PC-9 (cell line): ENCODE measurements around the gene SLC44A3. TPM values are rescaled to one million over a fixed set of nuclear protein-coding genes. Genes with fewer than 3 reads are reported as not detected.
A peak's percentile ranks its signal among the peaks of the same experiment; 100 is the strongest.

ENCODE experiments used
- BruUV-seq: library from RNA; stranded (reverse); fragments of 400-500 nt; replicated peaks from 2 replicates; lab custom pipeline; 2021; lab: Mats Ljungman, UMichigan
- CTCF ChIA-PET: fragments of 300-600 bp; sonication (Branson Sonifier 250); formaldehyde crosslinking; loops from one replicate; lab custom pipeline; 2022; ENCODE audit warnings: antibody characterized with exemption; lab: Charles Lee
- POLR2A ChIA-PET: fragments of 300-600 bp; sonication (Branson Sonifier 250); formaldehyde crosslinking; loops from one replicate; lab custom pipeline; 2022; ENCODE audit warnings: antibody characterized with exemption; ENCODE audit not compliant: unreplicated experiment; lab: Charles Lee
- DNase-seq, 2 experiments: peaks; one replicate each; pipeline versions ENCODE4 v3.0.0 to v3.0.0-alpha.2; 2015 to 2022; ENCODE audit warnings: mixed read lengths in 1 of 2
- H2AFZ ChIP-seq: fragments of 200-600 bp; sonication (generic); 2 replicates; pipeline ENCODE4 v1.8.1; 2017; ENCODE audit warnings: antibody characterized with exemption
- H3F3A ChIP-seq: fragments of 200-600 bp; sonication (generic); 2 replicates; pipeline ENCODE4 v1.8.1; 2017; ENCODE audit warnings: antibody characterized with exemption, mild to moderate bottlenecking, low read depth; ENCODE audit not compliant: insufficient read depth
- H3K27ac ChIP-seq: fragments of 200-600 bp; sonication (generic); 2 replicates; pipeline ENCODE4 v1.6.1; 2016; ENCODE audit warnings: mixed run types
- H3K27me3 ChIP-seq: fragments of 200-600 bp; sonication (generic); 2 replicates; pipeline ENCODE4 v1.6.1; 2016; ENCODE audit warnings: low read depth, mixed run types; ENCODE audit not compliant: insufficient read depth
- H3K36me3 ChIP-seq: fragments of 200-600 bp; sonication (generic); 2 replicates; pipeline ENCODE4 v1.6.1; 2016; ENCODE audit warnings: low read depth, mixed run types
- H3K4me1 ChIP-seq: fragments of 200-600 bp; sonication (generic); replicated peaks from 2 replicates; pipeline ENCODE4 v1.6.1; 2016; ENCODE audit warnings: mixed run types; ENCODE audit not compliant: insufficient read depth
- H3K4me2 ChIP-seq: fragments of 200-600 bp; sonication (generic); 2 replicates; pipeline ENCODE4 v1.6.1; 2017; ENCODE audit warnings: mixed run types
- H3K4me3 ChIP-seq: fragments of 200-600 bp; sonication (generic); 2 replicates; pipeline ENCODE4 v1.6.1; 2016; ENCODE audit warnings: mixed run types
- H3K79me2 ChIP-seq: fragments of 200-600 bp; sonication (generic); 2 replicates; pipeline ENCODE4 v1.6.1; 2017; ENCODE audit warnings: low read depth, mixed run types
- H3K9me2 ChIP-seq: fragments of 200-600 bp; sonication (generic); 2 replicates; pipeline ENCODE4 v1.8.1; 2017; ENCODE audit warnings: mild to moderate bottlenecking; ENCODE audit not compliant: insufficient read depth
- H3K9me3 ChIP-seq: fragments of 200-600 bp; sonication (generic); 2 replicates; pipeline ENCODE4 v1.8.1; 2016; ENCODE audit warnings: low read depth; ENCODE audit not compliant: insufficient read depth
- H4K20me1 ChIP-seq: fragments of 200-600 bp; sonication (generic); 2 replicates; pipeline ENCODE4 v1.8.1; 2017; ENCODE audit not compliant: insufficient read depth
- EZH2 ChIP-seq: fragments of 200-600 bp; sonication (generic); IDR thresholded peaks from 2 replicates; pipeline ENCODE4 v1.8.0; 2017; ENCODE audit warnings: antibody characterized with exemption, low read depth
- intact Hi-C: fragments of 100-400 bp; cut with micrococcal nuclease; formaldehyde crosslinking; loops from one replicate; pipeline ENCODE4 v1.10.0; 2022; ENCODE audit not compliant: unreplicated experiment
- total RNA-seq: library from RNA; stranded (reverse); gene quantifications from 2 replicates; pipeline ENCODE4 v1.2.3, GENCODE V29; 2021
- TF ChIP-seq, protein P1 (sequence below): fragments of 200-600 bp; sonication (generic); conservative IDR thresholded peaks from 2 replicates; pipeline ENCODE4 v1.6.1; 2017; ENCODE audit warnings: mixed run types, antibody characterized with exemption, mild to moderate bottlenecking, moderate library complexity

Gene SLC44A3
- total RNA-seq, 1 experiment from 2014 or later = 17.5 TPM

DNA sequence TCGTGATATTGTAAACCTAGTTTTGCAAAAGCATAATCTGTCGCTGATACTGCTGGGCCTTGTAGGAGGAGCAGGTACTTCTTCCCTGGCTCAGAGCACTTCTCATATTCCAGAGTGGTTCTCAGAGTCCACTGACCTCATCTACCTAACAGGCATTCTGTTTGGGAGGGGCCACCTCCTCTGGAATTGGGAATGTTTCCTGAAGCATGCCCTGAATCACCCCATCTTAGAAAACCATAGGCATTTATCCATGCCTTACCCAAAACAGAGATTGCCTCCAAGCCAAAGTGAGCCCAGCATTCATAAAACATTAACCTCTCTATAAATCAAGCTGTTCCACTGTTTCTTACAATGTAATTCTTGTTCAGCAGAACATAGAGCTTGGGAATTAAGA is 35.1 kb downstream of the SLC44A3 start:
- intact Hi-C loops = loop anchor here (2.0 kb wide), 2 partner anchors 47 to 379 kb away; partner anchors contain the start of gene RWDD3
- Histone ChIP-seq H3K27me3 (no peaks in the 10 kb centered on the region), H3K9me2 (0 out of 2 replicates have a peak, but pooled peaks cover 4% of the 10 kb centered on the region), H2AFZ (no peak overlapping the region), H3F3A (peaks cover 43% of the 10 kb centered on the region), H3K9me3 (no peaks in the 10 kb centered on the region), H3K4me2 (peak overlapping the region; percentile 79), H3K4me3 (peak overlapping the region; percentile 38; the same call in 1 of the 2 replicates), H3K36me3 (peaks cover 18% of the 10 kb centered on the region; the same call in 1 of the 2 replicates), H3K27ac (peak overlapping the region; percentile 83), H3K79me2 (0 out of 2 replicates have a peak, but pooled peaks cover 4% of the 10 kb centered on the region), H3K4me1 (peaks cover 65% of the 10 kb centered on the region), H4K20me1 (no peaks in the 10 kb centered on the region)
- no TSS peak for BruUV-seq
- no peak for DNase-seq
- CTCF ChIA-PET = interaction anchor here (1.0 to 2.6 kb wide), 3 partner anchors 35 to 379 kb away, joined by 3 to 51 read pairs (median 3); partner anchors contain the start of gene RWDD3
- TF ChIP-seq EZH2 = no peak
- TF ChIP-seq, protein P1, sequence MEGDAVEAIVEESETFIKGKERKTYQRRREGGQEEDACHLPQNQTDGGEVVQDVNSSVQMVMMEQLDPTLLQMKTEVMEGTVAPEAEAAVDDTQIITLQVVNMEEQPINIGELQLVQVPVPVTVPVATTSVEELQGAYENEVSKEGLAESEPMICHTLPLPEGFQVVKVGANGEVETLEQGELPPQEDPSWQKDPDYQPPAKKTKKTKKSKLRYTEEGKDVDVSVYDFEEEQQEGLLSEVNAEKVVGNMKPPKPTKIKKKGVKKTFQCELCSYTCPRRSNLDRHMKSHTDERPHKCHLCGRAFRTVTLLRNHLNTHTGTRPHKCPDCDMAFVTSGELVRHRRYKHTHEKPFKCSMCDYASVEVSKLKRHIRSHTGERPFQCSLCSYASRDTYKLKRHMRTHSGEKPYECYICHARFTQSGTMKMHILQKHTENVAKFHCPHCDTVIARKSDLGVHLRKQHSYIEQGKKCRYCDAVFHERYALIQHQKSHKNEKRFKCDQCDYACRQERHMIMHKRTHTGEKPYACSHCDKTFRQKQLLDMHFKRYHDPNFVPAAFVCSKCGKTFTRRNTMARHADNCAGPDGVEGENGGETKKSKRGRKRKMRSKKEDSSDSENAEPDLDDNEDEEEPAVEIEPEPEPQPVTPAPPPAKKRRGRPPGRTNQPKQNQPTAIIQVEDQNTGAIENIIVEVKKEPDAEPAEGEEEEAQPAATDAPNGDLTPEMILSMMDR = no peak
- POLR2A ChIA-PET = interaction anchor here (0.6 to 1.0 kb wide), 3 partner anchors 8 to 63 kb away, joined by 3 to 6 read pairs (median 5); no protein-coding TSS in a partner anchor

DNA sequence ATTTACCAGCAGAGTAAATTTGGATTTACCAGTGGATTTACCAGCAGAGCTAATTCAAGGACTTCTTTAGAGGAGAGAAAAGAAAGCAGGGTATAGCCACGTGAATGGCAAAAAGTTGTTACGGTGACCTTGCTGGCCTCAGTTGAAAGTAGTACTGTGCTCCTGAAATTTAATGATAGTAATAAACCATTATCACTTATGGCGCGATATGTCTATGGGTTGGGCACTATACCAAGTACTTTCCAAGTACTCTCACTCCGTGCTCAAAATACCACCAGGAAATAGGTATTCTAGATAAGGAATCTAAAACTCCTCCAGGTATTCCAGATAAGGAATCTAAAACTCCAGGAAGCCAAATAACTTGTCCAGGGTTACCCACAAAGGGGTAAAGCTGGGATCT is 35.8 kb downstream of the SLC44A3 start:
- ChIA-PET POLR2A (interaction anchor here (1.0 kb wide), 1 partner anchor 8 kb away, joined by 5 read pairs; no protein-coding TSS in a partner anchor), CTCF (interaction anchor here (1.0 kb wide), 2 partner anchors 34 to 378 kb away, joined by 3 read pairs; partner anchors contain the start of gene RWDD3)
- Histone ChIP-seq H3F3A (peaks cover 43% of the 10 kb centered on the region), H3K79me2 (0 out of 2 replicates have a peak, but pooled peaks cover 4% of the 10 kb centered on the region), H4K20me1 (no peaks in the 10 kb centered on the region), H2AFZ (no peak overlapping the region), H3K4me3 (no peak overlapping the region), H3K4me1 (peaks cover 66% of the 10 kb centered on the region), H3K27me3 (no peaks in the 10 kb centered on the region), H3K9me2 (0 out of 2 replicates have a peak, but pooled peaks cover 4% of the 10 kb centered on the region), H3K27ac (peak overlapping the region; percentile 83), H3K9me3 (no peaks in the 10 kb centered on the region), H3K4me2 (peak overlapping the region; percentile 79), H3K36me3 (peaks cover 17% of the 10 kb centered on the region; the same call in 1 of the 2 replicates)
- intact Hi-C loops = no loop called here
- peak in 1 of 2 experiments; percentile 34 for DNase-seq
- no peak for TF ChIP-seq EZH2
- TF ChIP-seq, protein P1 = no peak
- BruUV-seq = no TSS peak

DNA sequence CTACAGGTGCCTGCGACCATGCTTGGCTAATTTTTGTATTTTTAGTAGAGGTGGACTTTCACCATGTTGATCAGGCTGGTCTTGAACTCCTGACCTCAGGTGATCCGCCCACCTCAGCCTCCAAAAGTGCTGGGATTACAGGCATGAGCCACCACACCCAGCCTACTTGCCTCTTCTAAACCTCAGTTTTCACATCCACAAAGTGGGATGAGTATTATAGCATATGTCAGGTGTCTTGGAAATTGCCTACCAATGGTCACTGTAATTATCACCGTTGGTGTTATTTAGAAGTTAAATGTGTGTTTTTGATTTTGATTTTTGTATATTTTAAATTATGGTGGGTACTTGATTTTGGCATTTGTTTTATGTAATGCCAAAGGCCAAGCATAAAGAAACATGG is 36.7 kb downstream of the SLC44A3 start:
- peaks cover 11% of the 10 kb centered on the region; the same call in 1 of the 2 replicates for H3K36me3 ChIP-seq
- no peak for DNase-seq
- intact Hi-C loops = no loop called here
- H3F3A ChIP-seq = peaks cover 47% of the 10 kb centered on the region
- H3K4me2 ChIP-seq = 0 out of 2 replicates have a peak overlapping the region, but pooled peaks have one; percentile 1
- TF ChIP-seq EZH2 = no peak
- TF ChIP-seq, protein P1 = no peak
- H3K4me1 ChIP-seq = peaks cover 73% of the 10 kb centered on the region
- BruUV-seq = no TSS peak
- no peaks in the 10 kb centered on the region for H4K20me1 ChIP-seq
- H2AFZ ChIP-seq = no peak overlapping the region
- no peaks in the 10 kb centered on the region for H3K27me3 ChIP-seq
- H3K9me3 ChIP-seq = no peaks in the 10 kb centered on the region
- H3K79me2 ChIP-seq = 0 out of 2 replicates have a peak, but pooled peaks cover 4% of the 10 kb centered on the region
- no peak overlapping the region for H3K4me3 ChIP-seq
- CTCF ChIA-PET = no interaction called here
- H3K9me2 ChIP-seq = 0 out of 2 replicates have a peak, but pooled peaks cover 4% of the 10 kb centered on the region
- peak overlapping the region; percentile 83; the same call in 1 of the 2 replicates for H3K27ac ChIP-seq
- POLR2A ChIA-PET = no interaction called here
